Esophagus (tissue), 2 donors: ENCODE results near the gene UNC13D. TPM values are rescaled to one million over a fixed set of nuclear protein-coding genes. Genes with fewer than 3 reads are reported as not detected.

Experiments used
- H3K27ac ChIP-seq, 2 donors: one replicate each; pipeline ENCODE4 v1.5.1; 2013; ENCODE audit warnings: low read depth in 2 of 2, mild to moderate bottlenecking in 2 of 2, inconsistent platforms in 1 of 2, low read length in 1 of 2, moderate library complexity in 1 of 2
- H3K27me3 ChIP-seq, 2 donors: one replicate each; pipeline ENCODE4 v1.6.1; 2013; ENCODE audit warnings: low read length in 2 of 2, control low read depth in 1 of 2, mild to moderate bottlenecking in 1 of 2; ENCODE audit not compliant: insufficient read depth in 2 of 2, control insufficient read depth in 1 of 2
- H3K36me3 ChIP-seq, 2 donors: one replicate each; pipeline ENCODE4 v1.6.1; 2013; ENCODE audit warnings: low read length in 1 of 2; ENCODE audit not compliant: control insufficient read depth in 2 of 2, insufficient read depth in 2 of 2
- H3K4me1 ChIP-seq, 2 donors: one replicate each; pipeline ENCODE4 v1.6.1; 2013; ENCODE audit warnings: low read length in 1 of 2; ENCODE audit not compliant: control insufficient read depth in 2 of 2, insufficient read depth in 2 of 2
- H3K4me3 ChIP-seq, 2 donors: one replicate each; pipeline ENCODE4 v1.5.1; 2013; ENCODE audit warnings: low read length in 2 of 2, mild to moderate bottlenecking in 2 of 2, low read depth in 1 of 2, moderate library complexity in 1 of 2
- H3K9me3 ChIP-seq, 2 donors: one replicate each; pipeline ENCODE4 v1.6.1; 2013; ENCODE audit warnings: mild to moderate bottlenecking in 2 of 2, low read depth in 1 of 2, low read length in 1 of 2, moderate library complexity in 1 of 2; ENCODE audit not compliant: control insufficient read depth in 2 of 2, insufficient read depth in 1 of 2
- WGBS, 2 donors: extraction: QIAGEN DNeasy Blood & Tissue Kit; methylation state at CpG; one replicate each; pipeline ENCODE4 v1.1.7; 2013; 5-methylcytosine and 5-hydroxymethylcytosine counted together
- polyA plus RNA-seq, 2 donors: library from polyadenylated mRNA; stranded (reverse); fragments of 200-250 nt; gene quantifications; one replicate each; pipeline ENCODE4 v1.2.3, GENCODE V29; 2013
- donor health status: healthy with polysubstance abuse.
- donor health status: Bipolar disorder and iron deficiency.

UNC13D gene
- polyA plus RNA-seq, 2 donors: 21.0 to 22.4 TPM

DNA sequence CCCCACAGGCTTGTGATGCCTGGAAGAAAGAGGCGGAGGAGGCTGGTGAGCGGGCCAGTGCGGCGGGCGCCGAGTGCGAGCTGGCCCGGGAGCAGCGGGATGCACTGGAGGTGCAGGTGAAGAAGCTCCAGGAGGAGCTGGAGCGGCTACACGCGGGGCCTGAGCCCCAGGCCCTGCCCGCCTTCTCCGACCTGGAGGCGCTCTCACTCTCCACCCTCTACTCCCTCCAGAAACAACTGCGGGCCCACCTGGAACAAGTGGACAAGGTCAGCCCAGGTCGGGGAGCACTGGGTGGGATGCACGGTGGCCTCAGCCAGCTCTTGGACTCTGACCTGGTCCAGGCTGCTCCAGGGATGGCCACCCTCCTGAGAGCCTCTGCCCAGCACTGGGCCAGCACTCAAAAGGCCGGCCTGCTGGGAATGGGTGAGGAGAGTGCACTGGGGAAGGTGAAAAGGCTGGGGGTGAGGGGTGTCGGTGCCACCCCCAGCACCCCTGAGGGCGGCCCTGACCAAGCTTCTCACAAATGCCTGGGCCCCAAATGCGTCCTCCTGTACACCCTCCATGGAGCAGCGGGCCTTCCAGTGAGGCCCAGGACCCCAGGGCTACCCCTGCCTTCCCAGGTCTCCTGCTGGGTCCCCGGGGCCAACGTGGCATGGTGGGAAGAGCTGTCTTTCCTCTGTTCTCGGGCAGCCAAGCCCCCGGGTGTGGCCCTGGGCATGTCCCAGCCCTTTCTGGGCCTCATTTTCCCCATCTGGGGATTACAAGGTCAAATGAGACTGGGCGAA lies 20.8 kb downstream of the UNC13D start:
- no peaks in the 10 kb centered on the region for H3K27me3 ChIP-seq
- H3K27ac ChIP-seq: no peak overlapping the region
- H3K9me3 ChIP-seq: no peaks in the 10 kb centered on the region
- peaks cover 10 to 41% of the 10 kb centered on the region in 2 donors for H3K36me3 ChIP-seq
- no peak overlapping the region for H3K4me3 ChIP-seq
- WGBS, 2 donors: 86 to 89% methylated on average over 28 of the region's 28 CpGs
- peaks cover 3 to 11% of the 10 kb centered on the region in 2 donors for H3K4me1 ChIP-seq

DNA sequence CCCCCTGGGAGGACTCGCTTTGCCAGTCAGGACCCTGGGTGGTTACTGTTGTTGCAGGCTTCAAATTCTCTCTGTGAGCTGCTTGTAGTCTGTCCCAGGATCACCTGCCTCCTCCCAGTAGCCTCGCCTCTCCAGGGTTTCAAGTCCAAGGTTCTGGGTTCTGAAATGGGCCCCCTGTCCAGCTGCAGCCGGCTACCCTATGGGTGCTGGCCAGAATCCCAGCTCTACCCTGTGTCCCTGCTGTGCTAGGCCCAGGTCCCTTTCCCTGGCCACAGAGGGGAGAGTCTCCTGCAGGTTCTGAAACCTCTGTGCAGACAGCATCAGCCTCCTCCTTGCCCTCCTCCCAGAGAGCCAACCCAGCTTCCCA lies 21.4 kb downstream of the UNC13D start:
- Histone ChIP-seq H3K9me3 (no peaks in the 10 kb centered on the region), H3K36me3 (peaks cover 12 to 47% of the 10 kb centered on the region in 2 donors), H3K4me1 (peaks cover 3 to 8% of the 10 kb centered on the region in 2 donors), H3K27ac (peak overlapping the region in 1 of 2 donors; percentile 1), H3K4me3 (no peak overlapping the region), H3K27me3 (no peaks in the 10 kb centered on the region)
- WGBS, 2 donors: 50 to 70% methylated on average over 3 of the region's 3 CpGs

DNA sequence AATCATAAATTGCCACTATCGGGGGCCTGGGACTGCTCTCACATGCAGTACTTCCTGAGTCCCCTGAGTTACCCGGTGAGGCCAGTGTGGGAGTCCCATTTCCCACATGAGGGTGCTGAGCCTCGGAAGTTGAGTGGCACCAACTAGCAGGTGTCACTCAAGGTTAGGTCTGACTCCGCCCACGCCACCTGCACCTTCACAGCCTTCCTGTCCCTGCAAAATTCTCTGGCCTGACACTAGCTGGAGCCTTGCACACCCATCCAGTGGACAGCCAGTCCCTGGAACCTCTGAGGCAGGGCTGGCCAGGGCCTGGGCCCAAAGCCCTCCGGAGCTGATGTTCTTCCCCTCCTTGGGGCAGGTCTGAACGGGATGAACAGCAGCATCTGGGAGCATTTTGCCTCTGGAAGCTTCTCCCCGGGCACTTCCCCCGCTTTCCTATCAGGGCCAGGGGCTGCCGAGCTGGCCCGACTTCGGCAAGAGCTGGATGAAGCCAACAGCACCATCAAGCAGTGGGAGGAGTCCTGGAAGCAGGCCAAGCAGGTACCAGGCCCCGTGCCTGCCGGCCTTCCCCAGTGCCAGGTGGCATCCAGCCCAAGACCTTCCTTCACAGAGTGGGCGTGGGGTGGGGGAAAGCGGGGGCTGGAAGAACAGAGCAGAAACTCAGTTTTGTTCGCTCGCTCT lies 21.9 kb downstream of the UNC13D start:
- Histone ChIP-seq H3K36me3 (peaks cover 16 to 51% of the 10 kb centered on the region in 2 donors), H3K27ac (peak overlapping the region in 1 of 2 donors; percentile 1), H3K4me1 (peaks cover 0 to 3% of the 10 kb centered on the region in 2 donors), H3K27me3 (no peaks in the 10 kb centered on the region), H3K4me3 (no peak overlapping the region), H3K9me3 (no peaks in the 10 kb centered on the region)
- WGBS, 2 donors: 32 to 51% methylated on average over 18 of the region's 18 CpGs

DNA sequence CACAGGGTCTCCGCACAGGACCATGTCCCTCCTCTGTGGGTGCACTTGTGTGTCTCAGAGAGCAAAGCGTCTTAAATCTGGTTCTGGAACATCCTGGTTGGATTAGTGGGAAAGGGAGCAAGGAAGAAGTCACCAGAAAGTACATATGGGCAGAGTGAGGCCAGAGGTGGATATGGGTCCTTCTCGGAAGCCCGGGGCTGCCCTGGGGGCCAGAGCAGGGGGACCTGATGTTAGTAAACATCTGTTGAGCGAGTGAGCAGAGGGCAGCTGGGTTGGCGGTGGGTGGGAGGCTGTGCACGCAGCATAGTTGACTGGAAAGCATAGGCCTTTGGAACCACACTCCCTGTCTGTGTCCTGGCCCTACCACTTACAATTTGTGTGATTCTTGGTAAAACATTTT lies 22.7 kb downstream of the UNC13D start:
- Histone ChIP-seq H3K4me1 (no peaks in the 10 kb centered on the region), H3K4me3 (no peak overlapping the region), H3K9me3 (no peaks in the 10 kb centered on the region), H3K27ac (no peak overlapping the region), H3K27me3 (no peaks in the 10 kb centered on the region), H3K36me3 (peaks cover 16 to 58% of the 10 kb centered on the region in 2 donors)
- WGBS, 2 donors: 92 to 94% methylated on average over 7 of the region's 7 CpGs

DNA sequence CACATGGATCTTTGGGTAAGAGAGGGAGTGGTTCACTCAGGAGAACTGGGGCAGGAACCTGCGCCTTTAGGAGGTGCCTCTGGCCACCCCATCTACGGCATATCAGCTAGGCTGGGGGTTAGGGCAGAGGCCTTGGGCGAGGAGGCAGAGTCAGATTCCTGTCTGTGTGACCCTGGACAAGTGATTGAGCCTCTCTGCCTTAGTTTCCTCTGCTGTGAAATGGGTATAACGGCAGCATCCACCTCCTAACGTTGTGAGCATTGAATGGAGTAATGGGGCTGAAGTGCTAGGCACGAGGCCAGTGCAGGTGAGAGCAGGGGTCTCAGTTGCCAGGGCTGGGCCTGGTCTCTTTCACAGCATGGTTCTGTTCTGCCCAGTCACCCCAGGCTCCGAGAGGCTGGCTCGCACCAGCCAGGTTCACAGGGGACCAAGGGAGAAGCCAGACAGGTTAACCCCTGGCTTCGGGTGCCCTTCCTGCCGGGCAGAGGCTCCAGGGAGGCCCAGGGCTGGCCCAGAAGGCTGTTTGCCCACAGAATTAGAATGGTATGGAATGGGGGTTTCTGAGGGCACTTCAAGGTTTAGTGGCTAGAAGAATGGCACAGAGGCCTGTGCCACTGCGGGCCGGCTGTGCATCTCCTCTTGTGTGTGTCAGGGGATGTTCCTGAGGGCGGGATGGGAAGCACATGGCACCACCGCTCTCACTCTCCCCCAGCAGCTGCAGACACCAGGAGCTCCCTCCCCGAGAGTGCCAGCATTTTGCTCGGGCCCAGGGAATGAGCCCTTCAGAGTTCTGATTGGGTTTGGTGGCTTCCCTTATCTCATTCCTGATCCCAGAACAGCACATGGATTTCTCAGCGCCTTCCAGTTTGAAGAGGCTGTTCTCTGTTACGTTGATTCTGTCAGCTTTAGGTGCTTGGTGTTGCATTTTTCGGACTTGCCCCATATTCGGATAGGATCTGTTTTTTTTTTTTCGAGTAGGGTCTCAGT lies 23.8 kb downstream of the UNC13D start:
- WGBS, 2 donors: 86 to 88% methylated on average over 21 of the region's 21 CpGs
- Histone ChIP-seq H3K27ac (no peak overlapping the region), H3K4me1 (no peaks in the 10 kb centered on the region), H3K4me3 (no peak overlapping the region), H3K36me3 (peaks cover 13 to 61% of the 10 kb centered on the region in 2 donors), H3K9me3 (no peaks in the 10 kb centered on the region), H3K27me3 (no peaks in the 10 kb centered on the region)

DNA sequence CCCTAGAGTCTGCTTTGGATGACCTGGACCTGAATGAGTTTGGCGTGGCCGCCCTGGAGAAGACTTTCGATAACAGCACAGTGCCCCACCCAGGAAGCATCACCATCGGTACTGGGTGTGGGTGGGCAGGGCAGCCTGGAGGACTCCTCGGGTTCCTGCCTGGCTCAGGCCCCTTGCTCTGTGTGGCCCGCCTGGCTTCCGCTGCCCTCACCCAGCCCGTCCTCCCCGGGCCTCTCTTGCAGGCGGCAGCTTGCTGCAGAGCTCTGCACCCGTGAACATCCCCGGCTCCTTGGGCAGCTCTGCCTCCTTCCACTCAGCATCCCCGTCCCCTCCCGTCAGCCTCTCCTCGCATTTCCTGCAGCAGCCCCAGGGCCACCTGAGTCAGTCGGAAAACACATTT lies 24.5 kb downstream of the UNC13D start:
- no peaks in the 10 kb centered on the region for H3K9me3 ChIP-seq
- H3K27ac ChIP-seq: no peak overlapping the region
- H3K27me3 ChIP-seq: no peaks in the 10 kb centered on the region
- WGBS, 2 donors: 78 to 80% methylated on average over 15 to 16 of the region's 16 CpGs
- peaks cover 0 to 5% of the 10 kb centered on the region in 2 donors for H3K4me1 ChIP-seq
- no peak overlapping the region for H3K4me3 ChIP-seq
- peaks cover 13 to 67% of the 10 kb centered on the region in 2 donors for H3K36me3 ChIP-seq

DNA sequence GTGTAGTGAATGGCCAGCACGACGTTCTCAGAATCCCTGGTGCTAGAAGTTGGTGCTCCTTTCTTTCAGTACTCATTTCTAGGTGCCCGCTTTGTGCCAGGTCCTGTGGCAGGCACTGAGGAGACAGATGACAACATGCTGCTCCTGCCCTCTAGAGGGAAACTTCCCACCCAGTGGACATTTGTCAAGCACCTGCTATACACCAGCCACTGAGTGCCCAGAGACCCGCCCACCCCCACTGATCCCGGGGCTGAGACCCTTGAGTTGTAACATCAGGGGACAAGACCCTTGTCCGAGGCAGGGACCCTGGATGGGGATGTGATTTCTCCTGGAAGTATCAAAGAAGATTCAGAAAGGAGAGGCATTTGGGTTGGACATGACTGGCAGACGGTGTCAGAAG lies 25.1 kb downstream of the UNC13D start:
- Histone ChIP-seq H3K4me3 (no peak overlapping the region), H3K9me3 (no peaks in the 10 kb centered on the region), H3K27ac (no peak overlapping the region), H3K4me1 (peaks cover 0 to 5% of the 10 kb centered on the region in 2 donors), H3K27me3 (no peaks in the 10 kb centered on the region), H3K36me3 (peaks cover 13 to 68% of the 10 kb centered on the region in 2 donors)
- 89 to 91% methylated on average over 7 of the region's 7 CpGs for WGBS, 2 donors

DNA sequence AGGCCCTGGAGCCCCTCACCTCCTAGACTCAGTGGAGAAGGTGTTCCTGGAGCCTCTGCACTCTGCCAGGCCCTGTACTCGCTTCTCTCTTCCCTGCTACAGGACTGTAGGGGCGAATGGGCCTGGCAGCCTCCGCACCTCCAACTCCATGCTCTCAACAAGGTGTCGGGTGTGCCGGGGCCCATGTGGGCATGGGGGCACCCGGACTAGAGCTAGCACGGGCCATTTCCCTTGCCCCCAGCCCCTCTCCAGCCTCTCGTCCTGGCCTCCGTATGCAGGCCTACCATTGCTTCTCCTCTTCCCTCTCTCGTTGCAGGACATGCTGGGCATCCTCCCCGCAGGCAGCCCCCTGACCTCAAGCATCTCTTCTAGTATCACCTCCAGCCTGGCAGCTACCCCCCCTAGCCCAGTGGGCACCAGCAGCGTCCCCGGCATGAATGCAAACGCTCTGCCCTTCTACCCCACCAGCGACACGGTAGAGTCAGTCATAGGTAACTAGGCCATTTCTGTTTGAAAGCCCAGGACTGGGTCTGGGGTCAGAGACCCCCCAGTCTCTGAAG lies 25.8 kb downstream of the UNC13D start:
- 93 to 97% methylated on average over 16 of the region's 16 CpGs for WGBS, 2 donors
- no peak overlapping the region for H3K4me3 ChIP-seq
- H3K9me3 ChIP-seq: no peaks in the 10 kb centered on the region
- H3K27me3 ChIP-seq: no peaks in the 10 kb centered on the region
- peaks cover 0 to 11% of the 10 kb centered on the region in 2 donors for H3K4me1 ChIP-seq
- H3K27ac ChIP-seq: no peak overlapping the region
- peaks cover 13 to 64% of the 10 kb centered on the region in 2 donors for H3K36me3 ChIP-seq

DNA sequence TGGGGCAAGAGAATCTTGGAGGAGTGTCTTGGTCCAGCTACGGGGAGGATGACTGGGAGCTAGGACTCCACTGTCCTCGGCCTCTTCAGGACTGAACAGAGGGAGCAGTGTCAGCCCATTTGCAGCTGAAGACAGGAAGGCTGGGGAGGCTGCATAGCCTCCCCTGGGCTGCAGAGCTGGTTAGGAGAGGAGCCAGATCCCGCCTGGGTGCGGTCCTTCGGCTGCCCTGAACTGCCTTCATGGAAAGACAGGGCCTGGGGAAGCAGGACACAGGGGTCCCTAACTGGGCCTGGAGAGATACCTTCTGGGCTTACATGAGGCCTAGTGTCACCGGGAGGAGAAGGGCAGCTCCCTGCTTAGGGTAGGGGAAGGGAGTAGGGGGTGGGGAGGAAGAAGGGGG lies 26.6 kb downstream of the UNC13D start:
- Histone ChIP-seq H3K9me3 (no peaks in the 10 kb centered on the region), H3K4me3 (no peak overlapping the region), H3K27ac (no peak overlapping the region), H3K27me3 (no peaks in the 10 kb centered on the region), H3K36me3 (peaks cover 20 to 61% of the 10 kb centered on the region in 2 donors), H3K4me1 (peaks cover 0 to 19% of the 10 kb centered on the region in 2 donors)
- 90 to 92% methylated on average over 6 of the region's 6 CpGs for WGBS, 2 donors
